Adipocyte (in vitro differentiated cells): ENCODE data around the gene ETNK1.
"Not testable (repeated sequence)": the region's sequence is repeated elsewhere in the genome, so short reads cannot be mapped to it uniquely, and the experiment has no call there.

Experiments
- DNase-seq: peaks from one replicate; pipeline ENCODE4 v3.0.0-alpha.2; 2015; ENCODE audit warnings: low read depth
- H3K27me3 ChIP-seq: replicated peaks from 2 replicates; pipeline ENCODE4 v1.7.0; 2013; ENCODE audit warnings: mild to moderate bottlenecking, low read length, moderate library complexity; ENCODE audit not compliant: control insufficient read depth, insufficient read depth
- H3K36me3 ChIP-seq: 2 replicates; pipeline ENCODE4 v1.7.0; 2013; ENCODE audit warnings: low read length, mild to moderate bottlenecking, moderate library complexity; ENCODE audit not compliant: control insufficient read depth, insufficient read depth, severe bottlenecking
- H3K4me1 ChIP-seq: 2 replicates; pipeline ENCODE4 v1.7.0; 2013; ENCODE audit warnings: mild to moderate bottlenecking, low read length, moderate library complexity; ENCODE audit not compliant: control insufficient read depth, insufficient read depth
- H3K4me3 ChIP-seq: 2 replicates; pipeline ENCODE4 v1.7.0; 2013; ENCODE audit warnings: mild to moderate bottlenecking, low read length, moderate library complexity
- H3K9ac ChIP-seq: 2 replicates; pipeline ENCODE4 v1.7.0; 2013; ENCODE audit warnings: mild to moderate bottlenecking, low read length, moderate library complexity
- H3K9me3 ChIP-seq: 2 replicates; pipeline ENCODE4 v1.7.0; 2013; ENCODE audit warnings: mild to moderate bottlenecking, low read length, moderate library complexity; ENCODE audit not compliant: control insufficient read depth

The ETNK1 gene

GRCh38 chr12:22691319-22691718 lies 66.3 kb downstream of the ETNK1 start:
- peak; percentile 14 for DNase-seq
- Histone ChIP-seq H3K36me3 (no peaks in the 10 kb centered on the region), H3K9ac (no peak overlapping the region), H3K4me3 (no peak overlapping the region), H3K9me3 (peaks cover 3% of the 10 kb centered on the region), H3K27me3 (no peaks in the 10 kb centered on the region), H3K4me1 (no peaks in the 10 kb centered on the region)

DNA sequence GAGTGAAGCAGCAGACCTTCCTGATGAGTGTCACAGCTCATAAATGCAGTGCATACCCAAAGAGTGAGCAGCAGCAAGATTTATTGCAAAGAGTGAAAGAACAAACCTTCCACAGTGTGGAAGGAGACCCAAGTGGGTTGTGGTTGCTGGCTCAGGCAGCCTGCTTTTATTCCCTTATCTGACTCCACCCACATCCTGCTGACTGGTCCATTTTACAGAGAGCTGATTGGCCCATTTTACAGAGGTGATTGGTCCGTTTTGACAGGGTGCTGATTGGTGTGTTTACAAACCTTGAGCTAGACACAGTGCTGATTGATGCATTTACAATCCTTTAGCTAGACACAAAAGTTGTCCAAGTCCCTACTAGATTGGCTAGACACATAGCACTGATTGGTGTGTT lies 67.5 kb downstream of the ETNK1 start:
- not testable (repeated sequence) for H3K27me3 ChIP-seq, DNase-seq, H3K9ac ChIP-seq, H3K4me1 ChIP-seq, H3K9me3 ChIP-seq, H3K4me3 ChIP-seq, H3K36me3 ChIP-seq

DNA sequence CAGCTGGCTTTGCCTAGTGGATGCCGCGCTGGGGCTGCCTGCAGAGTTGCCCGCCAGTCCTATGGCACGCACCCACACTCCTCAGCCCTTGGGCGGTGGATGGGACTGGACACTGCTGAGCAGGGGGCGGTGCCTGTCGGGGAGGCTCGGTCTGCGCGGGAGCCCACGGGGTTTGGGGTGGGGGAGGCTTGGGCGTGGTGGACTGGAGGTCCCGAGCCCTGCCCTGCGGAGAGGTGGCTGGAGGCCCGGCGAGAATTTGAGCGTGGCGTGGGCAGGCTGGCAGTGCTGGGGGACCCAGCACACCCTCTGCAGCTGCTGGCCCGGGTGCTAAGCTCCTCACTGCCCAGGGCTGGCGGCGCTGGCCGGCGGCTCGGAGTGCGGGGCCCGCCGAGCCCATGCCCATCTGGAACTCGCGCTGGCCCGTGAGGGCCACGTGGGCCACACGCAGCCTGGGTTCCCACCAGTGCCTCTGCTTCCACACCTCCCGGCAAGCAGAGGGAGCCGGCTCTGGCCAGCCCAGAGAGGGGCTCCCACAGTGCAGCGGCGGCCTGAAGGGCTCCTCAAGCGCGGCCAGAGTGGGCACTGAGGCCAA lies 68.1 kb downstream of the ETNK1 start:
- Histone ChIP-seq H3K4me1 (no peaks in the 10 kb centered on the region), H3K4me3 (no peak overlapping the region), H3K9me3 (peaks cover 3% of the 10 kb centered on the region), H3K36me3 (no peaks in the 10 kb centered on the region), H3K9ac (no peak overlapping the region), H3K27me3 (no peaks in the 10 kb centered on the region)
- no peak for DNase-seq

GRCh38 chr12:22698576-22698975 lies 73.6 kb downstream of the ETNK1 start:
- no peak for DNase-seq
- H3K4me3 ChIP-seq: no peak overlapping the region

GRCh38 chr12:22699705-22700104 lies 74.7 kb downstream of the ETNK1 start:
- H3K4me3 ChIP-seq, H3K36me3 ChIP-seq, DNase-seq, H3K9ac ChIP-seq, H3K9me3 ChIP-seq, H3K27me3 ChIP-seq: not testable (repeated sequence)
- H3K4me1 ChIP-seq: peaks cover 12% of the 10 kb centered on the region

More at GRCh38 chr12:22698576-22698975, 73.6 kb downstream of the ETNK1 start:
- no peak overlapping the region for H3K9ac ChIP-seq
- peaks cover 3% of the 10 kb centered on the region for H3K9me3 ChIP-seq
- H3K27me3 ChIP-seq: no peaks in the 10 kb centered on the region
- peaks cover 12% of the 10 kb centered on the region for H3K4me1 ChIP-seq
- H3K36me3 ChIP-seq: no peaks in the 10 kb centered on the region

GRCh38 chr12:22700106-22700505 lies 75.1 kb downstream of the ETNK1 start:
- Histone ChIP-seq H3K27me3 (no peaks in the 10 kb centered on the region), H3K36me3 (no peaks in the 10 kb centered on the region), H3K9me3 (peaks cover 3% of the 10 kb centered on the region), H3K9ac (no peak overlapping the region), H3K4me1 (peaks cover 12% of the 10 kb centered on the region), H3K4me3 (no peak overlapping the region)
- DNase-seq: no peak

DNA sequence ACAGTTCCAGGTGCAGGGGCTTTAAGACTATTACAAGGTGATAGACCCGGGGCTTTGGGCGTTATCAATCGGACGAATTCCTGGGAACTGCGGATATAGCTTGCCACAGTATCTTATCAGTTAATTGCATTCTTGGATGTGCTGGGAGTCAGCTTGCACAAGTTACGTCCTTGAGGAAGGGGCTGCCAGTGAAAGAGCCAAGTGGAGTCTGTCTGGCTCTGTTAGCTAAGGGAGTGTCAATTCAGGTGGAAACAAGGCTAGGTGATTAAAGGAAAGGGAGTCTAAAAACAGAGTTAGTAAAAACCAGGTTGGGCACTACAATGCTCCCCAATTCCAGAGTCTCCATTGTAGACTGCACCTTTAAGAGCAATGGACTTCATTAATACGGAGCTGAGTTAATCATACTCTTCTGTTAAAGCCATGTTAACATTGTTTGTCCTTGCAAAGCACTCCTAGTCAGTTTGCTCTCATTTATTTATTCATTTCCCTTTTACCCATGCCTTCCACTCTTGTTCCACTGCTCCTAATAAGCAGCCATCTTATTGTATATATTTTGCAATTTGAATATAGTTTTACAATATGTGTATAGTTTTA lies 76.3 kb downstream of the ETNK1 start:
- H3K27me3 ChIP-seq, H3K9ac ChIP-seq, H3K36me3 ChIP-seq, DNase-seq, H3K9me3 ChIP-seq, H3K4me3 ChIP-seq: not testable (repeated sequence)
- peaks cover 12% of the 10 kb centered on the region for H3K4me1 ChIP-seq

DNA sequence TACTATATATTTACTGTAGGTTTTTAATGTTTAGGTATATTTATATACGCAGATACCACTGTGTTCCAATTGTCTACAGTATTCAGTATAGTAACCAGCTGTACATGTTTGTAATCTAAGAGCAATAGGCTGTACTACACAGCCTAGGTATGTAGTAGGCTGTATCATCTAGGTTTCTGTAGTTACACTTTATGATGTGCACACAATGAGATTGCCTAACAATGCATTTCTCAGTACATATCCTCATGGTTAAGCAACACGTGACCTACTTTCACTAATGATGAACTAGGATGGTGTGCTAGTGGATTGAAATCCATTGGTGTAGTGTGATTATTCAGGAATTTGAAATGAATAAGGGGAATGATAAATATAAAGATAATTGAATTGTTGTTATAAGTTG lies 77.7 kb downstream of the ETNK1 start:
- H3K36me3 ChIP-seq: no peaks in the 10 kb centered on the region
- no peaks in the 10 kb centered on the region for H3K27me3 ChIP-seq
- H3K4me1 ChIP-seq: peaks cover 14% of the 10 kb centered on the region
- no peak overlapping the region for H3K4me3 ChIP-seq
- H3K9me3 ChIP-seq: no peaks in the 10 kb centered on the region
- no peak for DNase-seq
- H3K9ac ChIP-seq: no peak overlapping the region

DNA sequence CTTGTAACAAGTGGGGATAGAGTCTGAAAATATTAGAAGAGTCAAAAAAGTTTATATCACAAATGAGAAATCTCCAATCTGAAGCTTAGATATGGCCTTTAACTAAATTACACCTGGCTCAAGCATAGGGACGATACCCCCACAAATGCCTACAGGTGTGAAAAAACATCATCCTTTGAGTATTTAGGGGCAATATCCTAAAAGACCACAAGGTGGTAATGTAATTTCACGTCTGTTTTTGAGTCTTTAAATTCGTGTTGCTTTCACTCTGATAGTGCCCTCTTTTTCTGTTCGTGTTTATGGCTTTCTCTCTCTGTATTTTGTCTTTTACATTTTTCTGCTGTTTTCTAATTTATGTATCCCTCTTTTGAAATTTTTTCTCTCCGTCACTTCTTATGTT lies 84.3 kb downstream of the ETNK1 start:
- Histone ChIP-seq H3K4me1 (peaks cover 6% of the 10 kb centered on the region), H3K36me3 (no peaks in the 10 kb centered on the region)

DNA sequence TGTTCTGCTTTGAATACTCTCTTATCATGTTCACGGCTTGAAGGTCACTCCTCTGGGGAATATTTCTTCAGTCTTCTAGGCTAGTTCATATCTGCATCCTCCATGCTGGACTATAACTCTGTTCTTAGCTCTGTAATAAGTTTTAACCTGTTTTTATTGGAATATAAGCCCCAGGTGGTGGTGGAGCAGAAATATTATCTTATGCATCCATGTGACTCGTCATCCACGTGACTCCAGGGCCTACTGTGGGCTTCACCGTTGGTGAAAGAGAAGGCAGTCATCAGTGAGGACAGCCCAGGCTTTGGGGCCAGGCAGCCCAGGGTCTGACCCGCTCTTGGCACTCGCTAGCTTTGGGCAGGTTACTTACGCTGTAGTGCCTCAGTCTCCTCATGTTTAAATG lies 87.1 kb downstream of the ETNK1 start:
- no peak for DNase-seq
- Histone ChIP-seq H3K36me3 (no peaks in the 10 kb centered on the region), H3K27me3 (no peaks in the 10 kb centered on the region), H3K9me3 (no peaks in the 10 kb centered on the region), H3K9ac (no peak overlapping the region), H3K4me1 (peaks cover 6% of the 10 kb centered on the region), H3K4me3 (no peak overlapping the region)

More for the DNA sequence above, 84.3 kb downstream of the ETNK1 start:
- H3K27me3 ChIP-seq: no peaks in the 10 kb centered on the region
- H3K9me3 ChIP-seq: no peaks in the 10 kb centered on the region
- peak; percentile 29 for DNase-seq
- peak overlapping the region; percentile 50 for H3K4me3 ChIP-seq
- no peak overlapping the region for H3K9ac ChIP-seq

DNA sequence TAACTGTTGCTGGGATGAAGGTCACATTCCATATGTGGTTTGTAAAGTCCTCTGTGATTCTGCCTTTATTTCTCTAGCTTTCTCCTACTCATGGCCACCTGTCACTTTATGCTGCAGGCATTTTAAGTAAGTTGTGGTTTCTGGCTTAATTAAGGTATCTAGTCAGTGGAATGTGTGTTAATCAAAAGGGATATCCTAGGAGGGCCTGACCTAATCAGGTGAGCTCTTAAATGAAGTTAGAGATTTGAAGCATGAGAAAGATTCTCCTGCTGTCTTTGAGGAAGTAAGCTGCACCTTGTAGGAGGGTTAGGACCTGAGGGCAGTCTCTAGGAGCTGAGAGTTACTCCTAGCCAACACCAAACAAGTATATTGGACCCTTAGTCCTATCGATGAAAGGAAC lies 90.3 kb downstream of the ETNK1 start:
- no peak for DNase-seq
- Histone ChIP-seq H3K9ac (no peak overlapping the region), H3K4me1 (no peaks in the 10 kb centered on the region), H3K4me3 (no peak overlapping the region), H3K36me3 (no peaks in the 10 kb centered on the region), H3K27me3 (no peaks in the 10 kb centered on the region), H3K9me3 (no peaks in the 10 kb centered on the region)

DNA sequence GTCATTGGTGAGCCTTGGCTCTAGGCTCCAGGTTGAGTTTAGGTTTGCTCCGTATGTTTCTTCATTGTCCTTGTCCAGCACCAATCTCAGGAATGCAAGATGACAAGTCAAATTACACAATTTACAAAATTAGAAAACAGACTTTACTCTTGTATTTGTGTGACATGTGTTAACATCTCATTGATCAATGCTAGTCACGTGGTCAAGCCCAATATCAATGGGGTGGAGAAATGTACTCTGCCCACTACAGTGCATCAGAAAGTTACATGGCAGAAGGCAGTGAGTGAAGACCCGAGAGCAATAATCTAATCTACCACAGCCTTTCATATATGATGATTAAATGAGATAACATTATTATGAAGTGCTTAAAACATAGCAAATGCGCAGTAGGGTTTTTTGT lies 94.8 kb downstream of the ETNK1 start:
- no peak overlapping the region for H3K9ac ChIP-seq
- DNase-seq: no peak
- H3K4me1 ChIP-seq: no peaks in the 10 kb centered on the region
- no peak overlapping the region for H3K4me3 ChIP-seq
- H3K36me3 ChIP-seq: no peaks in the 10 kb centered on the region
- H3K27me3 ChIP-seq: no peaks in the 10 kb centered on the region
- H3K9me3 ChIP-seq: no peaks in the 10 kb centered on the region
